ENCODE results near the gene TLE2.
"Not testable (repeated sequence)": the region's sequence is repeated elsewhere in the genome, so short reads cannot be mapped to it uniquely, and the experiment has no call there.

The TLE2 gene

DNA sequence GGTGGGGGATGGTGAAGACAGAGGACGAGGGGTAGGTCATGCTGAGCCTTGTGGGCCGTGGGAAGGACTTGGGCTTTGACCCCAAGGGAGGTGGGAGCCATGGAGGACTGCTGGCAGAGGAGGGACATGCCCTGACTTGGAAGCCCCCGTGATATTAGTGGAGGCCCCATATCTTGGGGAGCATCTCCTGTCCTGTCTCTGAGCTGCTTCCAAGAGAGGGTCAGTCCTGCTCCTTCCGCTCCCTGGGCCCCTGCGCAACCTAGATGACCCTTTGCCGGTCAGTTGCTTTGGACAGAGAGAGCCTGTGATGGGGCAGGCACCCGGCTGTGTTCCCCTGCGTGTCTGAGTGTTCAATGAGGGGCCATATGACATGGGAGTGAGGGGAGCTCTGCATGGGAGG, 46.5 kb downstream of the TLE2 start:
- DNase-seq = no peak

DNA sequence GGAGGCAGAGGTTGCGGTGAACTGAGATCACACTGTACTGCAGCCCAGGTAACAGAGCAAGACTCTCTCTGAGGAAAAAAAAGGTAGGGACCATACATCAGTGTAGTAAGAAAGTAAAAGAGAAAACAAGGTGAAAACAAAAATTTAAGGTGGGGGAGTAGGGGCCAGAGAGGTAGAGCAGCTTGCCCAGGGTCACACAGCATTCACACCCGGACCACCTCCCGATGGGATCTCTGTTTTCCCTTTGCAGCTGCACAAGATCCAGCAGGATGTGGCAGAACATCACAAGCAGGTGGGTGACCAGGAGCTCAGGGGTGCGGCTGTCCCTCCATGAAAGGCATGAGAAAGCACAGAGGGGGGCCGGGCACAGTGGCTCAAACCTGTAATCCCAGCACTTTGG, 47.2 kb downstream of the TLE2 start:
- DNase-seq = no peak

DNA sequence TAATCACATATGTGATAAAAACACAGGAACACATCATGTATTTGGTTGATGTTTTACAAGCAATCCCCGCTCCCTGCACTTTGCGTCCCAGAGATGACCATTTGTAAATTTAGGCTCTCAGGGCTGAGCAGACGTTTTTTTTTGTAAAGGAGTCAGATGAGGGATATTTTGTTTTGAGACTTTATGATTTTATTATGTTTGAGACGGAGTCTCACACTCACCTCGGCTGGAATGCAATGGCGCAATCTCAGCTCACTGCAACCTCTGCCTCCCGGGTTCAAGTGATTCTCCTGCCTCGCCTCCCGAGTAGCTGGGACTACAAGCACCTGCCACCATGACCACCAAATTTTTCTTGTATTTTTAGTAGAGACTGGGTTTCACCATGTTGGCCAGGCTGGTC, 50.3 kb downstream of the TLE2 start:
- DNase-seq = no peak

DNA sequence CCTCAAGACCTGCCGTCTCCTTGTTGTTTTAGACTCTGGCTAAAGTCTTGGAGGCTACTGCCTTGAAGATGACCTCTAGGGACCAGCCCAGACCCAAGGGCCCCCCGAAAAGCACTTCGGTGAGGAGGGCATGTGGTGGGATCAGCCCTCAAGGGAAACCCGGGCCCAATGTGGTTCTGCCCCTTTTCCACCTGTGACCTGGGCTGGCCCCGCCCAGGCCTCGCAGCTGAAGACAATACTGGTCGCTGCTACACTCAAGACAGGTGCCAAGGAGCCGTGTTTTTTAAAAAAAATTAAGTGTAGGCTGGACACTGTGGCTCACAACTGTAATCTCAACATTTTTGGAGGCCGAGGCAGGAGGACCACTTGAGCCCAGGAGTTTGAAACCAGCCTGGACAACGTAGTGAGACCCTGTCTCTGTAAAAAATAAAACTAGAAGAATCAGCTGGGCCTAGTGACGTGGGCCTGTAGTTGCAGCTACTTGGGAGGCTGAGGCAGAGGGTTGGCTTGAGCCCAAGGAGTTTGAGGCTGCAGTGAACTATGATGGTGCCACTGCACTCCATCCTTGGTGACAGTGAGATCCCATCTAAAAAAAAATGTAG, 50.8 kb downstream of the TLE2 start:
- no peak for DNase-seq

DNA sequence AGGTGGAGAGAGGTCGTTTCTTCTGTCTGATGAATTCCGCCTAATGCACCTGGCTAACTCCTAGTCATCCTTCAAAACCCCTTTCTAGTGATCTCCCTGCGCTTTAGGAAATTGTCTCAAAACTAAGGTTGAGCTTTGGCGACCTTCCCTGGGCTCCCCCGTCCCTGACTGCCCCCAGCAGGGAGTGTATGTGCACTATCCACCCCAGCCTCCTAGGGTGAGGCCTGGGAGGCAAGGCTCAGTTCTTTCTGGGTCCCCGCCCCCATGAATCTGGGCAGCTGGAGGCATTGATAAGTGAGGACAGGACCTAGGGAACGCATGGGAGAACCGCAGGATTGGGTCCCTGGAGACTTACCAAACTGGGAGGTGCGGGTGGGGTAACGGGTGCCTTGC, 51.3 kb downstream of the TLE2 start:
- DNase-seq = no peak

DNA sequence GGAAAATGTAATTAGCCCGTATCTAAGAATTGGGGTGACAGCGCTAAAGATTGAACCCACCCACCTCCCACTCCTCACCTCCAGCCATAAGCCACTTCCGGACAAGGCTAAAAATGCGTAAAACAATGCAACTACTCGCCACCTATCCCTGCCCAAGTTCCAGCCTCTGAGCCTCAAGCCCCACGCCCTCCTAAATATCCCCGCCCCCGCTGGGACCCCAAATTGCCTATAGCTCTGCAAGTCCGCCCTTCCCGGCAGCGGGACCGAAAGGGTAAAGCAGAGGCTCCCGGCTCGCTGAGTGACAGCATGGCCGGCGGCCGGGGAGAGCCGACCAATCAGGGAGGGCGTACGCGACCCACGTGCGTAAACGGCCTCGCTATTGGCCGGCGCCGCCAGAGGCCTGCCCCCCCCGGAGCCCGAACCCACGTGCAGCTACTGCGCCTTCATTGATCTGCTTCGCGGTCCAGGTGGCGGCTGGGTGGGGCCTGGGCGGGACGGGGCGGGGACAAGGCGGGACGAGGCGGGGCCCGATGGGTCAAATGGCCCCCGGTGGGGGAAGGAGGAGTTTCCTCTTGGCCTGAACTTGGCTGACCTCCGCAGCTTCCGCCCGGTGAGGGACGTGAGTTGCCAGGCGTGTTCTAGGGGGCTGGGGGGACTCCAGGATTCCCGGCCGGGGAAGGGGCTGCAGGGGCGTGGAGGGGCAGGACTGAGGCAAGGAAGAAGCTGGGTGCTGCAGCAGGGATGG, 51.9 kb downstream of the TLE2 start, which contains the start of gene TLE6:
Gene TLE6 (plus strand): TSS at position 564 of the 745 bp plus-strand sequence. CDS start 670 bp downstream, outside the sequence.
- DNase-seq = peak; percentile 77

DNA sequence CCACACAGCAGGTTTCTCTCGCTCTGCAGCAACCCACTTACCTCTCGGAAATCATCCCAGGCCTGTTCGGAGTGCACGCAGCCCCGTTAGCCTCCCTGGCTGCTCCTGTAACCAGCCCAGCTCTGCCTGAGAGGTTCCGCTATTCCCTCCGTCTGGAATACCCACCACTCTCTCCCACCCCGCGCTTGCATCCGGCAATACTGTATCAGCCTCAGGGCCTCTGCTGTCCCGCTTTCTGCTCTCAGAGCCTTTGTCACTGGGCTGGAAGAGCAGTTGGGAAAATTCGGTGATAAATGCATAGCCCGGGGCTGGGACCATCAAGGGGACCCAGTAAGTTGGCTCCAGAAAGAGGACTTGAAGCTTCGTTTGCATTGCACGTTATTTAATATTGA, 52.5 kb downstream of the TLE2 start:
- DNase-seq = no peak

DNA sequence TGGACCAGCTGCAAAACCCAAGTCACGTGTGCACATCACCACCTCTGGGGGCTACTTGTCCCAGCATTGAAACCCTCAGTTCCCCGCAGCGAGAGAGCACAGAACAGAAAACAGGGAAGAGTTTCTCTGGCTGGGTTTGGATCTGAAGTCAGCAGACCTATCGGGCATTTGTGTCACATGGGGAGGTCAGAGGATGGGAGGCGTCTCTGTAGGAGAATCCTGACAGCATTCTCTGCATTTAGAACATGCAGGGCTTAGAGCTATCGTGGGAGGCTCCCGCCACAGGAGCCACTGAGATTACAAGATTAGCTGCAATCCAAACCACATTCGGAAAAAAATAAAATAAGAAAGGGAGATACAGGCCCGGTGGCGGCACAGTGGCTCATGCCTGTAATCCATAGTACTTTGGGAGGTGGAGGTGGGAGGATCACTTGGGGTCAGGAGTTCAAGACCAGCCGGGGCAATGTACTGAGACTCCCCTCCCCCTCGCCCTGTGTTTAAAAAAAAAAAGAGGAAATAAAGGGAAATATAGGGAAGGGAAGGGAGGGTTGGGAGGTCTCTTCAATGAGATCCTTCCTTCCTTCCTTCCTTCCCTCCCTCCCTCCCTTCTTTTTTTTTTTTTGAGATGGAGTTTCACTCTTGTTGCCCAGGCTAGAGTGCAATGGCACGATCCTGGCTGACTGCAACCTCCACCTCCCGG, 54.6 kb downstream of the TLE2 start:
- DNase-seq = no peak

DNA sequence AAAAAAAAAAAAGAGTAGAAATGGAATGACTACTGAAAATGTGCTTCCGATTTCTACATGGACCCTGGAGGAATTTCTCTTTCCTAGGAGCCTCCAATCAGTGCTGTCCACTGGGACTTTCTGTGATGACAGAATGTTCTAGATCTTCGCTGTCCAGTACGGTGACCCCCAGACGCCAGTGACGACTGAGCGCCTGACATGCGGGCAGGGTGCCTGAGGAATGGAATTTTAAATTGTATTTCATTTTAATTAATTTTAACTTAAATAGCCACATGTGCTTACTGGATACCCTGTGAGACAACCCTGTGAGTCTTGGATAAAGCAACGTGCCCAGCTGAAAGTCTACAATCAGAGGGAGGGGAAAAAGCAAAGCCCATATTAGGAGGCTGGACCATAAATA, 55.9 kb downstream of the TLE2 start:
- no peak for DNase-seq

DNA sequence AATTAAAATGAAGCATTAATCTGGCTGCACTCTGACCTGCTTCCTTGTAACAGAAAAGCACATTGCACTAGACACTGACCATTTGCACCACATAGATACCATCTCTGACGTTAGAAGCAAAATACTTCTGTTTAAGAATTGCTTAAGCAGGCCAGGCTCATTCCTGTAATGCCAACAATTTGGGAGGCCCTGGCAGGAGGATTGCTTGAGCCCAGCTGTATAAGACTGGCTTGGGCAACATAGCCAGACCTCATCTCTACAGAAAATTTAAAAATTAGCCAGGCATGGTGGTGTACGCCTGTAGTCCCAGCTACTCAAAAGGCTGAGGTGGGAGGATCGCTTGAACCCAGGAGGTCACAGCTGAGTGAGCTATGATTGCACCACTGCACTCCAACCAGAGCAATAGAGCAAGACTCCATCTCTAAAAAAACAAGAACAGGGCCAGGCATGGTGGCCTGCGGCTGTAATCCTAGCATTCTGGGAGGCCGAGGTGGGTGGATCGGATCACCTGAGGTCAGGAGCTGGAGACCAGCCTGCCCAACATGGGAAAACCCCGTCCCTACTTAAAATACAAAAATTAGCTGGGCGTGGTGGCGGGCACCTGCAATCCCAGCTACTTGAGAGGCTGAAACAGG, 58.8 kb downstream of the TLE2 start:
- DNase-seq = no peak

DNA sequence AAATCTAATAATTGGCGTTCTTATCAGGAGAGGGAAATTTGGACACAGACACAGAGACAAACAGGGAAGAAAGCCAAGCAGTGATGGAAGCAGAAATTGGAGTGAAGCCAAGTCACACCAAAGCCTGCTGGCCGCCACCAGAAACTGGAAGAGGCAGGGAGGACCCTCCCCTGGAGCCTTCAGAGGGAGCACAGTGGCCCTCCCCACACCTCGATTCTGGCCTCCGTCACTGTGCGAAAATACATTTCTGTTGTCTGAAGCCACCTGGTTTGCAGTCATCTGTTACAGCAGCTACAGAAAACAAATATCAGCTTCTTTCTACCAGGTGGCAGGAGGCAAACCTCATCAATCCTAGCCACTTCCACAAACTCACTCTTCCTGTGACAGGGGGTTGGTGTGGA, 60.0 kb downstream of the TLE2 start:
- no peak for DNase-seq

DNA sequence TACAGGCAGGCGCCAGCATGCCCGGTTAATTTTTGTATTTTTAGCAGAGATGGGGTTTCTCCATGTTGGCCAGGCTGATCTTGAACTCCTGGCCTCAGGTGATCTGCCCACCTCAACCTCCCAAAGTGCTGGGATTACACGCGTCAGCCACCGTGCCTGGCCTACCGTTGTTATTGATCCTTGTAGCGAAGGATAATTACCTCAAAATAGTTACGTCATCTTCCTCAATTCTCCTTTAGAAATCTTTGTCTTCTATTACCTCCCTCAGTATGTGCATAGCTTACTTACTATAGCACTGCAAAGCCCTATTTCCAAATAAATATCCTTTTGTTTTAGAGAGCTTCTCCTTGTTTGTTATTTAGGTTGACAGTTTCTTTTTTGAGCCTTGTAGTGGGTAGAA, 61.1 kb downstream of the TLE2 start:
- DNase-seq = no peak

DNA sequence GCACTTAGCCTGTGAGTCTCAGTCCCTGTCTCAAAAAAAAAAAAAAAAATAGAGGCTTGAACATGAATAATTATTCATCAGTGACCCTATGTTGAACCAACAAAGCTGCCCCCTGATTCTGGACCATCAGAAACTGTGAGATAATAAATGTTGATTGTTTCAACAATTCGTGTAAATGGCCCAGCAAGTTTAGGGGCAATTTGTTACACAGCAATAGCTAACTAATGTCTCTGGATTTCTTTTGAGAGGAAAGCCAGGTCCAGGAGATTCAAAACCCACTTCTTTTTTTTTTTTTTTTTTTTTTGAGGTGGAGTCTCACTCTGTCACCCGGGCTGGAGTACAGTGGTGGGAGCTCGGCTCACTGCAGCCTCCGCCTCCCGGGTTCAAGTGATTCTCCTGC, 64.2 kb downstream of the TLE2 start:
- DNase-seq = no peak

DNA sequence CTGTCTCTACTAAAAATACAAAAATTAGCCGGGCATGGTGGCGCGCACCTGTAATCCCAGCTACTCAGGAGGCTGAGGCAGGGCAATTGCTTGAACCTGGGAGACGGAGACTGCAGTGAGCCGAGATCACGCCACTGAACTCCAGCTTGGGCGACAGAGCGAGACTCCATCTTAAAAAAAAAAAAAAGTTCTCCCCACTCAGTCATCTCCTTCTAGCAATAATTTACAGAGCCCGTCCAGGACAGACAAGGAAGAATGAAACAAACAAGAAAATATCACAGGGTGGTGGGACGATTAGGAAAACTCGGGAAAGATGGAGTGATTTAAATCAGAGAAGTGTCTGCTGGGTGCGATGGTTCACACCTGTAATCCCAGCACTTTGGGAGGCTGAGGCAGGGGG, 65.4 kb downstream of the TLE2 start:
- not testable (repeated sequence) for DNase-seq

DNA sequence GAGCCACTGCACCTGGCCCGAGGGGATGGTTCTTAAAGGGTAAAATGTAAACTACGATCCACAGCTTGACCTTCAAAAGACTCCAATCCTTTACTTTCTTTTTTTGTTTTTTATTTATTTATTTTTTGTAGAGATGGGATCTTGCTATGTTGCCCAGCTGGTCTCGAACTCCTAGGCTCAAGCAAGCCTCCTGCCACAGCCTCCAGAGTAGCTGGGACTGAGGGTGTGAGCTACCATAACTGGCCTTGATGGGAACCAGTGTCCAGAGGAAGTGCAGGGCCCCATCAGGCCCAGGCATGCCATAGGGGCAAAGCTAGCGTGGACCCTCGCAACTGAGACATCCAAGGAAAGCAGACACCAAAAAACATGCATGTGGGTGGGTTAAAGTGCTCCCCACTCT, 66.0 kb downstream of the TLE2 start:
- DNase-seq = no peak

DNA sequence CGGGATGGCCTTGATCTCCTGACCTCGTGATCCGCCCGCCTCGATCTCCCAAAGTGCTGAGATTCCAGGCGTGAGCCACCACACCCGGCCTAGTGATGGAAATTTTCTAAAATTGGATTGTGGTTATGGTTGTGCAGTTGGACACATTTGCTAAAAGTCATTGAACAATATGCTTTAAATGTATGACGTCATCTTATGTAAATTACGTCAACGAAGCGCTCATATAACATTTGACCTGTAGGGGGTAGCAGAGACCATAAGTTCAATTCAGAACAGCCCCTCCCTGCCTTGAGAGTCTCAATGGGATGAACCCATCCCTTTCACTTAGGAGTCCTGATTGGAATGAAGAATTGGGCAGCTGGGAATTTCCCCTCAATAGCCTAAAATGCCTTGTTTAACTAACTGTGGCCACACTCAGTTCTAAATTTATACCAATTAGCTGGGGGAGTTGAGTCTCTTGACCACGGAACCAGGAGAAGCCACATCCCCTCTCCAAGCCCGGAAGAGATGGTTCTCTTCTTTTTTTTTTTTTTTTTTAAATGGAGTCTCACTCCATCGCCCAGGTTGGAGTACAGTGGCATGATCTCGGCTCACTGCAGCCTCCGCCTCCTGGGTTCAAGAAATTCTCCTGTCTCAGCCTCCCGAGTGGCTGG, 66.9 kb downstream of the TLE2 start:
- no peak for DNase-seq

DNA sequence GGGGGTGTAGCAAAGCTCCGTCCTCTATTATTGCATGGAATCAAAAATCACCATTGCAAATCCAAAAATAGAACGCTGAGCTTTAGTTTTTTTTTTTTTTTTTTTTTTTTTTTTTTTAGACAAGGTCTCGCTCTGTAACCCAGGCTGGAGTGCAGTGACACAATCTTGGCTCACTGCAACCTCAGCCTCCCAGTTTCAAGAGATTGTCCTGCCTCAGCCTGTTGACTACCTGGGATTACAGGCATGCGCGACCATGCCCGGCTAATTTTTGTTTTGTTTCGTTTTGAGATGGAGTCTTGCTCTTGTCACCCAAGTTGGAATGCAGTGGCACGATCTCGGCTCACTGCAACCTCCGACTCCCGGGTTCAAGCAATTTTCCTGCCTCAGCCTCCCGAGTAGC, 69.0 kb downstream of the TLE2 start:
- DNase-seq = no peak

DNA sequence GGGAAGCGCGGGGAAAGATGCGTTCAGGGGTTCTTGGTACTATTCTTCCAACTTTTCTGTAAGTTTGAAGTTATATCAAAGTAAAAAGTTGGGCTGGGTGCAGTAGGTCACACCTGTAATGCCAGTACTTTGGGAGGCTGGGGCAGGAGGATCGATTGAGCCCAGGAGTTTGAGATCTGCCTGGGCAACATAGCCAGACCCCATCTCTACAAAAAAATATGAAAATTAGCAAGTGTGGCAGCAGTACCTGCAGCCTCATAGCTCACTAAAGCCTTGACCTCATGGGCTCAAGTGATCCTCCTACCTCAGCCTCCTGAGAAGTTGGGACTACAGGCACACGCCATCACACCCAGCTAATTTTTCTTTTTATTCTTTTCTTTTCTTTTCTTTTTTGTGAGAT, 71.9 kb downstream of the TLE2 start:
- DNase-seq = no peak

DNA sequence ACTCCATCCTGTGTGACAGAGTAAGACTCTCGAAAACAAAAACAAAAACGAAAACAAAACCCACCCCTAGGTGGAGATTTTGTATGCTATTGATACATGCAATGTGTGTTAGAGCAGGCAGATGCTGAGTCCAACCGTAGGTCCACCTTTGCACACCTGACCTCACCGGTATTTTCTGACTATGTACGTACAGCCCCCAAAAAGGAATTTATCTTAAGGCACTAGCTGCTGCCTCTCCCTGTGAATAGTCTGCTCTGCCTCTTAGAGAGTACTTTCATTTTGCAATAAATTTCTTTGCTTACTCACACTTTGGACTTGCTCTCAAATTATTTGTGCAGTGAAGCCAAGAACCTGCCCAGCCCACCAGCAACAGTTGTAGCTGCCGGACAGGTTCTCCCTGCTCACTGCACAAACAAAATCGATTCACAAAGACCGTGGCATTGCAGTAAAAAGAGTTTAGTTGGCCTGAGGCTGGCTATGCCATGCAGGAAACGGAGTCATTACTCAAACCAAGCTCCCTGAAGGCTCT, 76.1 kb downstream of the TLE2 start:
- DNase-seq = no peak

DNA sequence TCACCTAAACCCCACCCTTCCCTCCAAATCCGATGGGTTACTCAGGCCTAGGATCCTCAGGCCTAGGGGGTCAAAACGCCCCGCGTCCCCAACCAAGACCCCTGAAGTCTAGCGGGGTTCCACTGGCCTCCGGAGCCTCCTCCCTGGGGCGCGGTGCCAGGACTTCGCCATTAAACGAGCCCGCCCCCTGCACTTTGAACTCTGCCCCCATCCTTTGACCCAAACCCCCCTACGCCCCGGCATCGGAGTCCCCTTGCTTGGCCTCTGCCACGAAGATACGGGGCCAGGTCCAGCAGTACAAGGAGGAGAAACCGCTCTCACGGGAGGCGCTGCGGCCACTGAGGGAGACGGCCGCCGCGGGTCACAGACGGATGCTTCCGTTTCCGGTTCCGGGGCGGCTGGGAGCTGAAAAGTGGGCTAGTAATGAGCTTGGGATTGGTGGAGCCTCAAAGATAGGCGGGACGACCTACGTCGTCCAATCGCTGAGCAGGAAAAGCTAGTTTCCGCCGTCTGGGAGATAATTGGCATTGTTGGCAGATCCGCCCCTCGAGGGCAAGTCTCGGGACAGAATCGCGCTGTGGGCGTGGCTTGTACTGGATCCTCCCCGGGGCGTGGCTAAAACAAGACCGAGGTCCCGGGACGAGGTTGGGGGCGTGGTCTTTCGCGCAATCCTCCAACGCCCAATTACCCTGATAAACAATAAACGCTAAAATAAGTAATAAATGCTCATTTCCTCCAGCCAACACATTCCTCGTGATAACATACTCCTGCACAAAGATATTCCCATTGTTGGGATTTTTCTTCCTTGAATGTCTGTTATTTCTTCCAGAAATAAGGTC, 78.6 kb downstream of the TLE2 start:
- DNase-seq = peak; percentile 96

DNA sequence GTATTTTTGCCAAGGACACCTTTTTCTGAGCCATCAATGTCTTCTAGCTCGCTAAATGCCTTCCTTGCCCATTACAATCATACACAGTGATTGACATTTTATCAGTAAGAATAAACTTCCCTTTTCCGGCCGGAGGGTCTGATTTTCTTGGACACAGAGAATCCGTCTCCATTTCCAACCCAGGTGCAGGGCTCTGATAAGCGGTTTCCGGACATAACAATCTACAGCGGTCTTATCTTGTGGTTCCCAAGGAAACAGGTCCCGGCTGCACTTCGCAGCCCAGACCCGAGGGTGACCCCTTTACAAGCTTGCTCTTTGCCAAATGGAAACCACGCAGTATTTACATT, 79.2 kb downstream of the TLE2 start:
- no peak for DNase-seq

All from GOT3 (cell line).